Right renal pelvis (tissue), 4 donors: ENCODE results near the gene LYSET. TPM values are rescaled to one million over a fixed set of nuclear protein-coding genes. Genes with fewer than 3 reads are reported as not detected.
"Not testable (repeated sequence)": the region's sequence is repeated elsewhere in the genome, so short reads cannot be mapped to it uniquely, and the experiment has no call there.

ENCODE experiments used
- DNase-seq, 4 donors: peaks; one replicate each; pipeline ENCODE4 v3.0.0-alpha.2; 2013; ENCODE audit warnings: low read depth in 4 of 4, low spot score in 3 of 4, missing footprints in 1 of 4
- polyA plus RNA-seq, 4 donors: library from polyadenylated mRNA; unstranded; fragments of 120-200 nt; gene quantifications; one replicate each; pipeline ENCODE4 v1.2.1, GENCODE V29; 2013; ENCODE audit not compliant: insufficient read length in 4 of 4

LYSET gene
- polyA plus RNA-seq, 4 donors = 39.3 to 46.6 (median 40.9) TPM

- DNase-seq = no peak
These were observed 29.5 kb downstream of the LYSET start for GRCh38 chr14:93214598-93214997.

- DNase-seq = peak in 2 of 4 donors; percentile 28 to 40
These were observed 34.1 kb downstream of the LYSET start for GRCh38 chr14:93219103-93219726.

GRCh38 chr14:93220509-93220908 lies 35.4 kb downstream of the LYSET start:
- DNase-seq = no peak

GRCh38 chr14:93223565-93223964 lies 38.4 kb downstream of the LYSET start:
- no peak for DNase-seq

- DNase-seq = no peak
These were observed 43.4 kb downstream of the LYSET start for GRCh38 chr14:93228550-93228949.

- DNase-seq = no peak
These were observed 45.4 kb downstream of the LYSET start for GRCh38 chr14:93230539-93230938.

- peak in 1 of 4 donors; percentile 15 for DNase-seq
These were observed 46.2 kb downstream of the LYSET start for GRCh38 chr14:93231129-93231979.

- DNase-seq = no peak
These were observed 47.0 kb downstream of the LYSET start for GRCh38 chr14:93232159-93232558.

GRCh38 chr14:93233078-93233477 lies 48.0 kb downstream of the LYSET start:
- not testable (repeated sequence) for DNase-seq

- no peak for DNase-seq
These were observed 49.7 kb downstream of the LYSET start for GRCh38 chr14:93234798-93235197.

Other genes starting within 250 kb of the LYSET start
- gene ITPK1, start 69.4 kb upstream of the LYSET start, polyA plus RNA-seq = 10 to 100 TPM; 30.4 to 34.3 (median 31.7) TPM
- gene MOAP1, start 420 bp upstream of the LYSET start, polyA plus RNA-seq = 10 to 100 TPM; 42.6 to 48.2 (median 45.5) TPM
- 10 to 100 TPM; 20.6 to 23.7 (median 22.7) TPM for gene GON7, start 21.7 kb downstream of the LYSET start, polyA plus RNA-seq
- gene UBR7, start 21.9 kb downstream of the LYSET start, polyA plus RNA-seq = 10 to 100 TPM; 35.6 to 39.9 (median 38.9) TPM
- 10 to 100 TPM; 43.3 to 56.3 (median 53.2) TPM for gene BTBD7, start 147.7 kb downstream of the LYSET start, polyA plus RNA-seq
- gene COX8C, start 161.9 kb downstream of the LYSET start, polyA plus RNA-seq = under 1 TPM in 3 of 4 donors, not detected in 1; 0.45 to 0.66 (median 0.47) TPM
- gene UNC79, start 245.6 kb downstream of the LYSET start, polyA plus RNA-seq = under 1 TPM; 0.84 to 0.99 (median 0.87) TPM